CD4-positive, alpha-beta T cell (primary cell): Measurements from ENCODE around the gene PKD1. TPM values are rescaled to one million over a fixed set of nuclear protein-coding genes. Genes with fewer than 3 reads are reported as not detected.
"Not testable (repeated sequence)": the region's sequence is repeated elsewhere in the genome, so short reads cannot be mapped to it uniquely, and the experiment has no call there.

Experiments
- ATAC-seq: fragments of 200-7000 bp; cut with Tn5 transposase; one replicate; pipeline ENCODE4 v1.10.0; 2022; ENCODE audit warnings: mild to moderate bottlenecking; ENCODE audit not compliant: poor library complexity
- CTCF ChIA-PET: fragments of 350-600 bp; sonication (Branson Sonifier 250); formaldehyde crosslinking; loops from one replicate; lab custom pipeline; 2021; ENCODE audit warnings: antibody characterized with exemption, inconsistent platforms; lab: Charles Lee
- POLR2A ChIA-PET: fragments of 350-600 bp; sonication (Branson Sonifier 250); formaldehyde crosslinking; loops from one replicate; lab custom pipeline; 2021; ENCODE audit warnings: antibody characterized with exemption, inconsistent platforms; lab: Charles Lee
- DNase-seq, 14 experiments: peaks; one replicate each; pipeline ENCODE4 v3.0.0-alpha.2; 2013 to 2020; ENCODE audit warnings: mixed read lengths in 2 of 14
- H3K27ac ChIP-seq, 2 donors: one replicate each; pipeline versions ENCODE4 v1.5.1 to v1.7.0; 2013; ENCODE audit warnings: low read length in 2 of 2, low read depth in 1 of 2, mild to moderate bottlenecking in 1 of 2
- H3K27me3 ChIP-seq, 2 experiments: 1 replicate in 1 of 2; 2 replicates in 1 of 2; pipeline versions ENCODE4 v1.6.1 to v1.7.0; 2013; ENCODE audit warnings: low read length in 2 of 2, control low read depth in 1 of 2, mild to moderate bottlenecking in 1 of 2, moderate library complexity in 1 of 2; ENCODE audit not compliant: insufficient read depth in 2 of 2, control insufficient read depth in 1 of 2
- H3K36me3 ChIP-seq: one replicate; pipeline ENCODE4 v1.6.1; 2013; ENCODE audit warnings: low read length, control low read depth; ENCODE audit not compliant: insufficient read depth
- H3K4me1 ChIP-seq: one replicate; pipeline ENCODE4 v1.6.1; 2013; ENCODE audit warnings: low read length, control low read depth; ENCODE audit not compliant: insufficient read depth
- H3K4me3 ChIP-seq: one replicate; pipeline ENCODE4 v1.5.1; 2013; ENCODE audit warnings: mild to moderate bottlenecking, low read length, moderate library complexity
- H3K9me3 ChIP-seq, 2 experiments: 1 replicate in 1 of 2; 2 replicates in 1 of 2; pipeline versions ENCODE4 v1.6.1 to v1.7.0; 2013; ENCODE audit warnings: low read length in 2 of 2, mild to moderate bottlenecking in 2 of 2, control low read depth in 1 of 2, moderate library complexity in 1 of 2; ENCODE audit not compliant: control insufficient read depth in 1 of 2, insufficient read depth in 1 of 2
- H3K27ac Mint-ChIP-seq: one replicate; pipeline ENCODE4 v1.8.0; 2020; ENCODE audit warnings: mixed read lengths
- H3K27me3 Mint-ChIP-seq: one replicate; pipeline ENCODE4 v1.8.0; 2021; ENCODE audit warnings: mixed read lengths
- H3K36me3 Mint-ChIP-seq: one replicate; pipeline ENCODE4 v1.8.0; 2021; ENCODE audit warnings: low read depth, mixed read lengths
- H3K4me1 Mint-ChIP-seq: one replicate; pipeline ENCODE4 v1.8.0; 2021; ENCODE audit warnings: low read depth, mixed read lengths
- H3K4me3 Mint-ChIP-seq: one replicate; pipeline ENCODE4 v1.8.0; 2020; ENCODE audit warnings: mild to moderate bottlenecking, mixed read lengths
- H3K9me3 Mint-ChIP-seq: one replicate; pipeline ENCODE4 v1.8.0; 2020; ENCODE audit warnings: mixed read lengths
- CTCF ChIP-seq: fragments of 200-600 bp; IDR thresholded peaks from one replicate; pipeline ENCODE4 v1.8.0; 2022; ENCODE audit warnings: antibody characterized with exemption, mild to moderate bottlenecking
- intact Hi-C, 2 experiments: fragments of 100-400 bp; cut with DNase I in 1 of 2; cut with micrococcal nuclease in 1 of 2; formaldehyde crosslinking; loops; one replicate each; pipeline versions ENCODE4 v1.15.1 to v1.9.0; 2023 to 2025; cut with DNase I, micrococcal nuclease
- total RNA-seq, 174 experiments: library from RNA in 2 of 174; stranded (reverse) in 2 of 174; gene quantifications; one replicate each; pipeline ENCODE4 v1.2.3 and lab custom pipeline; 2021 to 2026

PKD1 gene
- total RNA-seq, 2 experiments from 2014 or later: 80.3 to 85.6 TPM

GRCh38 chr16:2115591-2115973, 20.1 kb downstream of the PKD1 start:
- Mint-ChIP-seq H3K36me3 (no peaks in the 10 kb centered on the region), H3K27me3 (no peaks in the 10 kb centered on the region), H3K9me3 (no peaks in the 10 kb centered on the region), H3K27ac (no peak overlapping the region), H3K4me3 (no peak overlapping the region), H3K4me1 (peaks cover 4% of the 10 kb centered on the region)
- Histone ChIP-seq H3K36me3 (no peaks in the 10 kb centered on the region), H3K27ac (no peak overlapping the region), H3K9me3 (no peaks in the 10 kb centered on the region), H3K4me3 (no peak overlapping the region), H3K4me1 (no peaks in the 10 kb centered on the region), H3K27me3 (no peaks in the 10 kb centered on the region)
- ChIA-PET CTCF (no interaction called here), POLR2A (no interaction called here)
- intact Hi-C loops: no loop called here
- DNase-seq (no peak), ATAC-seq (no peak)
- TF ChIP-seq CTCF: no peak

GRCh38 chr16:2114885-2115590, 20.7 kb downstream of the PKD1 start:
- intact Hi-C loops, H3K27me3 ChIP-seq, H3K36me3 Mint-ChIP-seq, H3K27ac Mint-ChIP-seq, DNase-seq, CTCF ChIA-PET, H3K4me3 Mint-ChIP-seq, ATAC-seq, H3K4me3 ChIP-seq, H3K4me1 Mint-ChIP-seq, H3K27ac ChIP-seq, H3K27me3 Mint-ChIP-seq, POLR2A ChIA-PET, H3K9me3 Mint-ChIP-seq, H3K36me3 ChIP-seq, H3K4me1 ChIP-seq, H3K9me3 ChIP-seq: not testable (repeated sequence)

GRCh38 chr16:2114225-2114624, 21.5 kb downstream of the PKD1 start:
- H3K4me3 Mint-ChIP-seq, H3K27ac ChIP-seq, H3K36me3 ChIP-seq, H3K9me3 ChIP-seq, ATAC-seq, DNase-seq, H3K4me3 ChIP-seq, CTCF ChIA-PET, H3K36me3 Mint-ChIP-seq, H3K27ac Mint-ChIP-seq, H3K27me3 ChIP-seq, H3K27me3 Mint-ChIP-seq, H3K9me3 Mint-ChIP-seq, H3K4me1 Mint-ChIP-seq, H3K4me1 ChIP-seq, intact Hi-C loops, POLR2A ChIA-PET: not testable (repeated sequence)

- H3K4me1 Mint-ChIP-seq, intact Hi-C loops, CTCF ChIA-PET, POLR2A ChIA-PET, H3K36me3 Mint-ChIP-seq, H3K27me3 ChIP-seq, H3K4me3 Mint-ChIP-seq, ATAC-seq, H3K4me1 ChIP-seq, H3K9me3 Mint-ChIP-seq, H3K27ac ChIP-seq, H3K4me3 ChIP-seq, H3K27me3 Mint-ChIP-seq, H3K27ac Mint-ChIP-seq, DNase-seq, H3K36me3 ChIP-seq, H3K9me3 ChIP-seq: not testable (repeated sequence)
Observed at GRCh38 chr16:2112539-2113106, 23.1 kb downstream of the PKD1 start.

GRCh38 chr16:2111412-2112335, 24.0 kb downstream of the PKD1 start:
- H3K36me3 ChIP-seq, H3K4me1 Mint-ChIP-seq, H3K27me3 Mint-ChIP-seq, H3K4me3 ChIP-seq, H3K36me3 Mint-ChIP-seq, H3K9me3 ChIP-seq, CTCF ChIA-PET, H3K4me1 ChIP-seq, DNase-seq, POLR2A ChIA-PET, H3K27me3 ChIP-seq, H3K27ac ChIP-seq, H3K9me3 Mint-ChIP-seq, H3K4me3 Mint-ChIP-seq, intact Hi-C loops, H3K27ac Mint-ChIP-seq, ATAC-seq: not testable (repeated sequence)

DNA sequence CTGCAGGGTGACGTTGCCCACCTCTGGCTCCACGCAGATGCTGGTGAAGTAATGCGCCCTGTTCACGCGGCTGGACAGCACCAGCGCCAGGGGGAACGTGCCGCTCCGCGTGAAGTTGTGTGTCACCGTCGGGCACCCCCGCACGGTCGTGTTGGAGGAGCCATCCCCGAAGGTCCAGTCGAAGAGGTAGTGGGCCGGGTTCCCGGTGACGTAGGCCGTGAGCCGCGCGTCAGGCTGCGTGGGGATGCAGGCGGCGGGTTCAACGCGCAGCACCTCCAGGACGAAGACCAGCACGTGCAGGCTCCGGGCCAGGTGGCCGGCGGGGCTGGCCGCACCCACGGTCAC, 24.7 kb downstream of the PKD1 start:
- H3K9me3 Mint-ChIP-seq, H3K27me3 ChIP-seq, H3K4me1 Mint-ChIP-seq, H3K27me3 Mint-ChIP-seq, POLR2A ChIA-PET, intact Hi-C loops, H3K27ac Mint-ChIP-seq, H3K4me3 ChIP-seq, H3K36me3 Mint-ChIP-seq, ATAC-seq, H3K36me3 ChIP-seq, H3K9me3 ChIP-seq, CTCF ChIA-PET, H3K4me3 Mint-ChIP-seq, H3K4me1 ChIP-seq, H3K27ac ChIP-seq: not testable (repeated sequence)
- peak in 1 of 14 experiments; percentile 21 for DNase-seq
